ENCODE results near the gene COASY.
A peak's percentile ranks its signal among the peaks of the same experiment; 100 is the strongest.

The COASY gene

DNA sequence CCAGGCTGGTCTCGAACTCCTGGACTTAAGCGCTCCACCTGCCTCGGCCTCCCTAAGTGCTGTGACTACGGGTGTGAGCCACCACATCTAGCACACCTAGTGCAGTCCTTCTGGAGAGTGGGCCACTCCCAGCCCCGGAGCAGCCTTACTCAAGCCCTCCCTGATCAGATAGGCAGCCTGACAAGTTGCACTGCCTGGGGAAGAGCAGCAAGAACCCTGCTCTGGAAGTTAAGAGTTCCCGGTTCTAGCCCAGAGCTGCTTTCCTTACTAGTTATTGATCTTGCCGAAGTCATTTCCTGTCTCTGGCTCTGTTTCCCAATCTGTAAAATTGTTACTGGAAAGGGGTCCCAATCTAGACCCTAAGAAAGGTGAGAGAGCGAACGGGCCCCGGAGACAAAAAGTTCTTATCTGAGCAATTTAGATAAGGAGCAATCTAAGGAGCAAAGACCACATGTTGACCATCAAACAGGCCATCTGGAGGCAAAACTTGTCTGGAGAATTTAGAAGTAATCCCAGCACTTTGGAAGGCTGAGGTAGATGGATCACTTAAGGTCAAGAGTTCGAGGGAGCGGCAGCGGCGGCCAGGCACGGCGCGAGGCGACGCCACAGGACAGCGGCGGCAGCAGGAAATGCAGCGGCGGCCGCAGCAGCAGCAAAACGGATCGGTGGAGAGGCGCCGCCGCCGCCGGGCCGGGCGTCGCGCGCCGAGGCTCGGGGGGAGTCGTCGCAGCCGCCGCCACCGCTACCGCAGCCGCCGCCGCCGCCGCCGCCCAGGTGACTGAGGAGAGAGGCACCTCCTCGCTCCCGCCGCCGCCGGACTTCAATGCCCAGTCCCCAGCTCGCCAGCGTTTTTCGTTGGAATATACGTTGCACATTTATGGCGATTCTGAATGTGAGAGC is 30.2 kb upstream of the COASY start:
- DNase-seq (ENCODE audit: low read depth, low spot score): no peak
- H3K27me3 ChIP-seq (ENCODE audit: insufficient read depth, insufficient read length): peaks cover 5% of the 10 kb centered on the region
- no peak for TF ChIP-seq ZNF274 (IDR thresholded peaks at IDR 0.05; ENCODE audit: low read depth, low read length)
- TF ChIP-seq YY1 (IDR thresholded peaks at IDR 0.05; ENCODE audit: insufficient read depth, insufficient read length): no peak
- no peak for TF ChIP-seq SUZ12 (IDR thresholded peaks at IDR 0.05; ENCODE audit: extremely low read depth, insufficient read depth, insufficient read length)
- H3K9ac ChIP-seq (ENCODE audit: insufficient read length, low read depth): peak overlapping the region; percentile 57
- H3K9me3 ChIP-seq (ENCODE audit: insufficient read depth, low read length): no peaks in the 10 kb centered on the region; the same call in 1 of the 2 replicates
- H3K4me1 ChIP-seq (ENCODE audit: insufficient read depth, insufficient read length): peaks cover 13% of the 10 kb centered on the region
- H3K4me3 ChIP-seq (ENCODE audit: insufficient read length, low read depth): peak overlapping the region; percentile 39
- H3K36me3 ChIP-seq (ENCODE audit: insufficient read depth, insufficient read length, low read length): no peaks in the 10 kb centered on the region

DNA sequence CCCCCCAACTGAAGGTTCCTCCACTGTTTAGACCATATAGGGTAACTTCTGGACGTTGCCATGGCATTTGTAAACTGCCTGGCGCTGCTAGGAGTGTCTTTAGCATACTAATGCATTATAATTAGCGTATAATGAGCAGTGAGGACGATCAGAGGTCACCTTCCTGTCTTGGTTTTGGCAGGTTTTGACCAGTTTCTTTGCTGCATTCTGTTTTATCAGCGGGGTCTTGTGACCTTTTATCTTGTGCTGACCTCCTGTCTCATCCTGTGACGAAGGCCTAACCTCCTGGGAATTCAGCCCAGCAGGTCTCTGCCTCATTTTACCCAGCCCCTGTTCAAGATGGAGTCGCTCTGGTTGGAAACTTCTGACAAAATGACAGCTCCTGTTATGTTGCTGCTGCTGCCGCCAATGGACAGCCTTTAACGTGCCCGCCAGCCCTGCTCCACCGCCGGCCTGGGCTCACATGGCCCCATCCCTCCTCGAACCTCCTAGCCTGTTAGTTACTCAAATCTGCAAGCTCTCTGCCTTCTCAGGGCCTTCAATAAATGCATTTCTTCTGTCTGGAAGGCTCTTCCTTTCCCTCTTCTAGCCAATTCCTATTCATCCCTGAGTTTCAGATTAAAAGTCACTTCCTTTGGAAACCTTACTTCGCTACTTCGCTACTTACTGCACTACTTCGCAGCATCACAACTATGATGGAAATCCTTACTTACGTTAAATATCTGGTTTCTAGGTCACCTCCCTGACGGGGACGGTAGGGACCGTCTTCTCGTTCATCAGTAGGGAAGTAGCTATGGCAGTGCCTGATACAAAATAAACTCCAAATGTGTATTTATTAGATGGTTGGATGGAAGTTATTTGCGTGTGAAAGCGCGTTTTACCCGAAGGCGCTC is 26.5 kb upstream of the COASY start:
- Histone ChIP-seq H3K4me1 (ENCODE audit: insufficient read depth, insufficient read length) (peaks cover 11% of the 10 kb centered on the region), H3K36me3 (ENCODE audit: insufficient read depth, insufficient read length, low read length) (peaks cover 20% of the 10 kb centered on the region), H3K4me3 (ENCODE audit: insufficient read length, low read depth) (peak overlapping the region; percentile 75), H3K9me3 (ENCODE audit: insufficient read depth, low read length) (no peaks in the 10 kb centered on the region), H3K27me3 (ENCODE audit: insufficient read depth, insufficient read length) (peaks cover 5% of the 10 kb centered on the region), H3K9ac (ENCODE audit: insufficient read length, low read depth) (peak overlapping the region; percentile 85)
- TF ChIP-seq ZNF274 (IDR thresholded peaks at IDR 0.05; ENCODE audit: low read depth, low read length) (no peak), YY1 (IDR thresholded peaks at IDR 0.05; ENCODE audit: insufficient read depth, insufficient read length) (no peak), SUZ12 (IDR thresholded peaks at IDR 0.05; ENCODE audit: extremely low read depth, insufficient read depth, insufficient read length) (no peak)
- DNase-seq (ENCODE audit: low read depth, low spot score): no peak

DNA sequence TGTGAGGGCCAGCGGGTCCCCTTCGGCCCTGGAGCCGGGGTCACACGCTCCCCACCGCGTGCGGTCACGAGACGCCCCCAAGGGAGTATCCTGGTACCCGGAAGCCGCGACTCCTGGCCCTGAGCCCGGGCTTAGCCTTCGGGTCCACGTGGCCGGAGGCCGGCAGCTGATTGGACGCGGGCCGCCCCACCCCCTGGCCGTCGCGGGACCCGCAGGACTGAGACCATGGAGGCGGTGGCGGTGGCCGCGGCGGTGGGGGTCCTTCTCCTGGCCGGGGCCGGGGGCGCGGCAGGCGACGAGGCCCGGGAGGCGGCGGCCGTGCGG is 25.9 kb upstream of the COASY start, which contains the start of gene NAGLU:
TSS of gene NAGLU (plus strand) at position 194 of the 324 bp plus-strand sequence. CDS start at position 226, 32 bp downstream.
- H3K9ac ChIP-seq (ENCODE audit: insufficient read length, low read depth): peak within 1 kb of the TSS; percentile 85

DNA sequence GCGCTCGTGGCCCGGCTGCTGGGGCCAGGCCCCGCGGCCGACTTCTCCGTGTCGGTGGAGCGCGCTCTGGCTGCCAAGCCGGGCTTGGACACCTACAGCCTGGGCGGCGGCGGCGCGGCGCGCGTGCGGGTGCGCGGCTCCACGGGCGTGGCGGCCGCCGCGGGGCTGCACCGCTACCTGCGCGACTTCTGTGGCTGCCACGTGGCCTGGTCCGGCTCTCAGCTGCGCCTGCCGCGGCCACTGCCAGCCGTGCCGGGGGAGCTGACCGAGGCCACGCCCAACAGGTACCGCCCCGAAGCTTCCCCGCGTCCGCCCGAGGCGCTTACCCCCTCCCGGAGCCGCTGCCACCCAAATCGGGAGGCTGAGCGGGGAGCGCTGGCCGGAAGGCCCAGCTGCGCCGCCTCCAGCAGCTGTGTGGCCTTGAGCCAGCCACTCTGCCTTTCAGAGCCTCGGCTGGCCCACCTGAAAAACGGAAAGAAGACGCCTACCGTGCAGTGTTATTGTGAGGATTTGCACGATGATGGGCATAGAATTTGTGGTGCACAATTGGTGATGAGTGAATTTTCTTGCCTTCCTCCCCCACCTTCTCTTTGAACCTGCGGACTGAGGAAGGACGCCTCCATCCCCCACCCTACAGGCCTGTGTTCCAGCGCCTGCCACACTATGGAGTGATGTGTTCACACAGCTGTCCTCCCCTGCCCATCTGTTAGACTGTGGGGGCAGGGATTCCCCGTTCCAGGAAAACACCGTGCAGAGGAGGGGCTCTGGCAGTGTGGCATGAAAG is 25.4 kb upstream of the COASY start:
- peaks cover 28% of the 10 kb centered on the region for H3K36me3 ChIP-seq (ENCODE audit: insufficient read depth, insufficient read length, low read length)
- no peaks in the 10 kb centered on the region for H3K27me3 ChIP-seq (ENCODE audit: insufficient read depth, insufficient read length)
- peaks cover 14% of the 10 kb centered on the region for H3K4me1 ChIP-seq (ENCODE audit: insufficient read depth, insufficient read length)
- no peak for DNase-seq (ENCODE audit: low read depth, low spot score)
- no peak for TF ChIP-seq SUZ12 (IDR thresholded peaks at IDR 0.05; ENCODE audit: extremely low read depth, insufficient read depth, insufficient read length)
- TF ChIP-seq YY1 (IDR thresholded peaks at IDR 0.05; ENCODE audit: insufficient read depth, insufficient read length): no peak
- no peak for TF ChIP-seq ZNF274 (IDR thresholded peaks at IDR 0.05; ENCODE audit: low read depth, low read length)
- H3K9me3 ChIP-seq (ENCODE audit: insufficient read depth, low read length): no peaks in the 10 kb centered on the region
- peak overlapping the region; percentile 75 for H3K4me3 ChIP-seq (ENCODE audit: insufficient read length, low read depth)
- H3K9ac ChIP-seq (ENCODE audit: insufficient read length, low read depth): peak overlapping the region; percentile 85

More for the DNA sequence above, 25.9 kb upstream of the COASY start, which contains the start of gene NAGLU:
- peak; percentile 71 for DNase-seq (ENCODE audit: low read depth, low spot score)
- peaks cover 4% of the 10 kb centered on the region for H3K27me3 ChIP-seq (ENCODE audit: insufficient read depth, insufficient read length)
- H3K4me3 ChIP-seq (ENCODE audit: insufficient read length, low read depth): peak within 1 kb of the TSS; percentile 75
- H3K4me1 ChIP-seq (ENCODE audit: insufficient read depth, insufficient read length): peaks cover 13% of the 10 kb centered on the region
- H3K36me3 ChIP-seq (ENCODE audit: insufficient read depth, insufficient read length, low read length): peaks cover 23% of the 10 kb centered on the region
- TF ChIP-seq YY1 (IDR thresholded peaks at IDR 0.05; ENCODE audit: insufficient read depth, insufficient read length) (no peak), SUZ12 (IDR thresholded peaks at IDR 0.05; ENCODE audit: extremely low read depth, insufficient read depth, insufficient read length) (no peak), ZNF274 (IDR thresholded peaks at IDR 0.05; ENCODE audit: low read depth, low read length) (no peak)
- no peaks in the 10 kb centered on the region for H3K9me3 ChIP-seq (ENCODE audit: insufficient read depth, low read length)

DNA sequence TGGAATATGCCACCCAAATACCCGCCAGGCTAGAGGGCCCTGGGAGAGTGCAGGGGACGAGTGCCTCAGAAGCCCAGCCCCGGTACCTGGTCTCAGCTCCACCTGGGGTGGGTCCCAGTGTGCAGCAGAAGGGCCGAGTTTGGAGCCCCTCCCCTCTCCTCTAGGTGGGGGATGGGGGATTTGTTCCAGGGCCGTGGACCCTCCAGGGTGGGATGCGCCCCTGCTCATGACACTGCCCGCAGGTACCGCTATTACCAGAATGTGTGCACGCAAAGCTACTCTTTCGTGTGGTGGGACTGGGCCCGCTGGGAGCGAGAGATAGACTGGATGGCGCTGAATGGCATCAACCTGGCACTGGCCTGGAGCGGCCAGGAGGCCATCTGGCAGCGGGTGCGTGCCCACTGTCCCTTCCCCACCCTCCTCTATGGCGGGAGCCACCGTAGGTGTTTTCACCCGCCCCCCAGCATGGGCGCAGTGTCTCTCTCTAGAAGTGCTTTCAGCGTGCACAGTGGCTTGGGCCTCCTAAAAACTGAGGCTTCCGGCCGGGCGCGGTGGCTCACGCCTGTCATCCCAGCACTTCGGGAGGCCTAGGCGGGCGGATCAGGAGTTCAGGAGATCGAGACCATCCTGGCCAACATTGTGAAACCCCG is 24.7 kb upstream of the COASY start:
- Histone ChIP-seq H3K4me1 (ENCODE audit: insufficient read depth, insufficient read length) (peaks cover 14% of the 10 kb centered on the region), H3K9me3 (ENCODE audit: insufficient read depth, low read length) (no peaks in the 10 kb centered on the region), H3K27me3 (ENCODE audit: insufficient read depth, insufficient read length) (no peaks in the 10 kb centered on the region), H3K36me3 (ENCODE audit: insufficient read depth, insufficient read length, low read length) (peaks cover 32% of the 10 kb centered on the region), H3K4me3 (ENCODE audit: insufficient read length, low read depth) (peak overlapping the region; percentile 75), H3K9ac (ENCODE audit: insufficient read length, low read depth) (peak overlapping the region; percentile 85)
- TF ChIP-seq SUZ12 (IDR thresholded peaks at IDR 0.05; ENCODE audit: extremely low read depth, insufficient read depth, insufficient read length) (no peak), YY1 (IDR thresholded peaks at IDR 0.05; ENCODE audit: insufficient read depth, insufficient read length) (no peak), ZNF274 (IDR thresholded peaks at IDR 0.05; ENCODE audit: low read depth, low read length) (no peak)
- no peak for DNase-seq (ENCODE audit: low read depth, low spot score)

DNA sequence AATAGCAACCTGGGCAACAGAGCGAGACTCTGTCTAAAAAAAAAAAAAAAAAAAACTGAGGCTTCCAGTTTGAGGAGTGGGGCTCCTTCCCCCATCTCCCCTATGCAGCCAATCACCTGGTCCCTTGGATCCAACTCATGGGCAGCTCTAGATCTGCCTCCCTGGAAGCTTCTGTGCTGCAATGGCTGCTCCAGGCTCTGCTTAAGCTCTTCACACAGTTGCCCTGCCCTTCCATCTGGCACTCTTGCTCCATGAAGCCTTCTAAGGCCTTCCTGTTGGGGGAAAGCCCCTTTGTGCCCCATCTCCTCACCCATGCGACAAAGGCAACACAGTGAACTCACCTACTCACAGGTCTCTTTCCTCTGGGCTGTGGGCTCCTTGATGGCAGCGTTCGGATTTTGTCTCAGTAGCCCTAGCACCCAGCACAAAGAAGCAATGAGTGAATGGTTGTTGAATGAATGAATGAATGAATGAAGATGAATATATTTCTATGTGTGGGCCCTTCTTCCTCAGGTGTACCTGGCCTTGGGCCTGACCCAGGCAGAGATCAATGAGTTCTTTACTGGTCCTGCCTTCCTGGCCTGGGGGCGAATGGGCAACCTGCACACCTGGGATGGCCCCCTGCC is 24.0 kb upstream of the COASY start:
- peaks cover 14% of the 10 kb centered on the region for H3K4me1 ChIP-seq (ENCODE audit: insufficient read depth, insufficient read length)
- no peak for DNase-seq (ENCODE audit: low read depth, low spot score)
- H3K36me3 ChIP-seq (ENCODE audit: insufficient read depth, insufficient read length, low read length): peaks cover 38% of the 10 kb centered on the region
- no peaks in the 10 kb centered on the region for H3K27me3 ChIP-seq (ENCODE audit: insufficient read depth, insufficient read length)
- TF ChIP-seq SUZ12 (IDR thresholded peaks at IDR 0.05; ENCODE audit: extremely low read depth, insufficient read depth, insufficient read length): no peak
- H3K4me3 ChIP-seq (ENCODE audit: insufficient read length, low read depth): no peak overlapping the region
- no peaks in the 10 kb centered on the region for H3K9me3 ChIP-seq (ENCODE audit: insufficient read depth, low read length)
- peak overlapping the region; percentile 42 for H3K9ac ChIP-seq (ENCODE audit: insufficient read length, low read depth)
